ENCODE data around the gene PSMG3.

DNA sequence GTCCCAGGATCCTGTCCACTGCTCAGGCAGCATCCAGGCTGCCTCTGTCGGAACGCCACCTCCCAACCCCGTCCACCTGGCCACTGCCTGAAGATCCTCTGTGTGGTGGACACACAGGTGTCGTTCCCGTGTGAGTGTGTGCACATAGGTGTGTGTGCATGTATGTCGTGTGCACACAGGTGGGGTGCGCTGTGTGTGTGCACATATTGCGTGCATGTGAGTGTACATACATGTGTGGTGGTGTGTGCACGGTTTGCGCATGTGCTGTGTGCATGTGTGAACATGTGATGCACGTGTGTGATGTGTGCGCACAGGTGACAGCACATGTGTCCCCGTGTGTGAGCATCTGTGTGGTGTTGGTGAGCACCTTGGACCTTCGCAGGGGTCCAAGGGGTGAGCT is 20.9 kb downstream of the PSMG3 start:
- TF ChIP-seq, protein P1, sequence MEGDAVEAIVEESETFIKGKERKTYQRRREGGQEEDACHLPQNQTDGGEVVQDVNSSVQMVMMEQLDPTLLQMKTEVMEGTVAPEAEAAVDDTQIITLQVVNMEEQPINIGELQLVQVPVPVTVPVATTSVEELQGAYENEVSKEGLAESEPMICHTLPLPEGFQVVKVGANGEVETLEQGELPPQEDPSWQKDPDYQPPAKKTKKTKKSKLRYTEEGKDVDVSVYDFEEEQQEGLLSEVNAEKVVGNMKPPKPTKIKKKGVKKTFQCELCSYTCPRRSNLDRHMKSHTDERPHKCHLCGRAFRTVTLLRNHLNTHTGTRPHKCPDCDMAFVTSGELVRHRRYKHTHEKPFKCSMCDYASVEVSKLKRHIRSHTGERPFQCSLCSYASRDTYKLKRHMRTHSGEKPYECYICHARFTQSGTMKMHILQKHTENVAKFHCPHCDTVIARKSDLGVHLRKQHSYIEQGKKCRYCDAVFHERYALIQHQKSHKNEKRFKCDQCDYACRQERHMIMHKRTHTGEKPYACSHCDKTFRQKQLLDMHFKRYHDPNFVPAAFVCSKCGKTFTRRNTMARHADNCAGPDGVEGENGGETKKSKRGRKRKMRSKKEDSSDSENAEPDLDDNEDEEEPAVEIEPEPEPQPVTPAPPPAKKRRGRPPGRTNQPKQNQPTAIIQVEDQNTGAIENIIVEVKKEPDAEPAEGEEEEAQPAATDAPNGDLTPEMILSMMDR (IDR thresholded peaks at IDR 0.05) = no peak
- TF ChIP-seq POLR2A (IDR thresholded peaks at IDR 0.05) = no peak

All from Peyer's patch (tissue), 4 donors.